Stimulated activated CD8-positive, alpha-beta memory T cell treated with anti-CD3 and anti-CD28 coated beads, Interleukin-2, amount 100 ng/mL, for 1 hour (primary cell): ENCODE measurements around the gene DENND2A.
"Not testable (repeated sequence)": the region's sequence is repeated elsewhere in the genome, so short reads cannot be mapped to it uniquely, and the experiment has no call there.

Experiments
- DNase-seq, 2 donors: peaks; one replicate each; pipeline ENCODE4 v3.0.0-alpha.2; 2020; ENCODE audit warnings: low read depth in 2 of 2

DENND2A gene

DNA sequence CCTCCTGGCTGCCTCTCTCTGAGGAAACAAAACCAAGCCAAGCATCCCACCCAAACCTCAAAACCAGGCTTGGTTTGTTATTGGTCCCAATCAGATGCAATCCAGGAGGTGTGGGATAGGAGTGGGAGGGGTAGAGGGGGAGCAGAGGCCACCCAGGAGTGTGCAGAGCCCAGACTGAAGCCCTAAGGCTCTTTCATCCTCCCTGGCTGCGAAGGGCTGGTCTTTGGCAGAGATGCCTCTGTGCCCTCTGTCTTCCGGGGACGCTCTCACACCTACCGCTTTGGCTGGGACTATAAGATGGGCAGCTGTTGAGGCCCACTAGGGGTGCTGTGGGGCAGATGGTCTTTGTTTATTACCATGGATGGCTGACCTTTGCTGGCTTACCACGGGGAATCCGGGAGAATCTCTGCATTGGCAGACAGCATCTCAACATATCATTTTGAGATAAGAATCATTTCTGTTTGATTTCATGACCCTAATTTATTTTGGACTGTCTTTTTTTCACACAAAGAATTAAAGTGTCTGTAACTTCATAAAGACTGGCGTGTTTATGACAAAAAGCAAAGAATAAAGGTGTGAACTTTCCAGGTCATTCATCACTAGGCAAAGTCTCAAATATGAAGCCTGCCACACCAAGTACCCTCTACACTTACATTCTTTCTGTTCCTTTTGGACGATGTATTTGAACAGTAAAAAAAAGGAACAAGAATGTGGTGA lies 6.5 kb upstream of the DENND2A start:
- no peak for DNase-seq

DNA sequence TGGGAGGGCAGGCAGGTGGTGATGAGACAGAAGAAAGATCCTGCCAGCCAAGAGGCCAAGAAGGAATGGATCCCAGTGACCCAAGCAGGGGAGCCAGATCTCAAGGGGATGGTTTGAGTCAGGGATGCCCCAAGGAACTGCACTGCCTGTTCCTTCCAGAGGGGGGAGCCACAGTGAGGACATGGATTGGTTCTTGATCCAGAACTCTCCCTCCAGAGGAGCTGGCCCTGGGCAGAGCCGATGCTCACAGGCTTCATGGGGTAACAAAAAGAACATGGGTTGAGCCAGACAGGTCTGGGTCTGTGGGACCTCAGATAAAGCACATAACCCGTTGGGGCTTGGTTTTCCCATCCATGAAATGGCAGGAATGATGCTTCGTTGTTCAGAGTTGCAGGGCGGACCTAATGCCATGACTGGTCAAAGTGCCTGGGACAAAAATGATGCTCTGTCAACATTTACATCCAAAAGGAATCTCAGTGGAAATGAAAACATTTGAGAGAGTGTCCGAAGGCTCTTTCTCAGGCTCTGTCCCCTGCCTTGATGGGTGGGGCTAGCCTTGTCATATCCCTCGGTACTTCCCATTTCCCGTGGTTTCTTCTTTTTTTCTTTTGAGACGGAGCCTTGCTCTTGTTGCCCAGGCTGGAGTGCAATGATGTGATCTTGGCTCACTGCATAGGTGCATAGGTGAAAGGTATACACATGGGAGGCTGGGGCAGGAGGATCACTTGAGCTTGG lies 4.7 kb upstream of the DENND2A start:
- no peak for DNase-seq

DNA sequence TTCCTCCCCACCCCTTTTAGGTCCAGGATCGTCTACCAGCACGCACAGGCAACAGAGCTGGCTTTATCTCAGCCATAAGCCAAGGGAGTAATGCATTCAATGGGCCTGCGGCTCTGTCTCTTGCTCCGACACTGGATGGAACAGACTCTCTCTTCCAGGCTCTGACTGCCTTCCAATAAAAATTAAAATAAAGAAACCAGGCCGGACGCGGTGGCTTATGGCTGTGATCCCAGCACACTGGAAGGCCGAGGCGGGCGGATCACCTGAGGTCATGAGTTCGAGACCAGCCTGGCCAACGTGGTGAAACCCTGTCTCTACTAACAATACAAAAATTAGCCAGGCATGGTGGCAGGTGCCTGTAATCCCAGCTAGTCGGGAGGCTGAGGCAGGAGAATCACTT lies 4.1 kb upstream of the DENND2A start:
- DNase-seq = not testable (repeated sequence)

DNA sequence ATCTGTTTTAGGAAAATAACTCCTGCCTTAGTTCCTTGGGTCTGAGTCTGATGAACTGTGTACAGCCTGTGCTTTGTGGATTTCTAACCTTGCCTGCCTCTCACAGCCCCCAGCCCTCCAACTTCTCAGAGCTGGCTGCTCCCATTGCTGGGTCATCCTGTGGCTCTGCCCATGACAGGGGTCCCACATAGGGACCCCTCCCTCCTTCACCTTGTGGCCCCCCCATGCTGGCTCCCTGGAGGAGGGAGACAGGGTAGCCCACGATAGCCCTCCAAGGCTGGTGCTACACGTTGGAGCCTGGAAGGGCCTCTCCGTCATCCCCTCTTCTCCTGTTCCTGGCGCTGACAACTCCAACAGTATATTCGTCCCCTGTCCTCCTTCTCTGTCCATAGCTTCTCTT lies 2.8 kb upstream of the DENND2A start:
- DNase-seq = no peak

DNA sequence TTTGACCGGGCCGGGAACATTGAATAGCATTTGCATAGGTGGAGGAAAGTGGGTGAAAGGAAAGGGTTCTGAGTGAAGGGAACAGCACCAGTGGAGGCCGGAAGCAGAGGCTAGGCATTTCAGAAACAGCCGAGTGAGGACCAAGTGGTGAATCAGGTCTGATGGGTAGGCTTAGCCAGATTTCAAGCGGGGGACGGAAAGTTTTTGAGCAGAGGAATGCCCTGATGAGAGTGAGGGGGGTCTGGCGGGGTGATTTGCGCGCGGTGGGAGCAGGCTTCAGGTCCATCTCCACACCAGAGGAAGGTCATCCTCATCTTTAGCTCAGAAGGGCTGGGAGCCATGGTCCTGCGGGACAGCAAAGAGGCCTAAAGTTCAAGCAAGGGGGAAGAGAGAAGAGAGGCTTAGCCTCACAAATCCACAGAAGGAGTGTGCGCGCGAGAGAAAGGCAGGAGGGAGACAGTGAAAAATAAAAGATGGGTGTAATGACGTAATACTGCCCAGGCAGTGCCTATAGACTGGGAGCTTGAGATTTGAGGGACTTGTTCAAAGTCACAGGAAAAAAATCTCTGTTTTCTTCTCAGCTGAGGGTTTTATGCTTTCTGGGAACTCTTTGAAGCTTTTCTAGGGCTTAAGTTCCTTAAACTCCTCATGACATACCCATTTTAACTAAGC lies 1.0 kb upstream of the DENND2A start:
- no peak for DNase-seq

DNA sequence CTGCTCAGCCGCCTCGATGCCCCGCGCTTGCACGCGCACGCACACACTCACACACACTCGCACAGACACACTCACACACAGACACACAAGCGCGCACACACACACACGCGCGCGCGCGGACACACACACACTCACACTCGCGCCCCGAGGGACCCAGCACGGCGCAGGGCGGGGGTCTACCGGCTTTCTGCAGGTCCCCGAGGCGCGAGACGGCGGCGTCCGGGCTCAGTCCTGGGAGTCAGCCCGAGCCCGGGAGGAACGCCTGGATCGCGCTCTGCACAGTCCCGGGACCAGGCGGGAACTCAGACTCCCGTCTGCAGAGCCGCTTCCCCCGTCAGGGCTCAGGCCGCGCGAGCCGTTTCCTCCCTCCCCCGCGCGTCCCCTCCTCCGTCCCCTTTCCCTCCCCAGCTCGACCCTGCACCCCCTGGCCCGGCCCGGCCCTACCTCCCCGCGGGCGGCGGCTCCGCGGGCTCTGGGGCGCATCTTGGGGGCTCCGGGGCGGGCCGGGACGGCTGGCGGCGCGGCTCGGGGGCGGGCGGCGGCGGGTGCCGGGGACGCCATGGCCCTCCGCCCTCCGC lies 464 bp downstream of the DENND2A start:
- DNase-seq = no peak

DNA sequence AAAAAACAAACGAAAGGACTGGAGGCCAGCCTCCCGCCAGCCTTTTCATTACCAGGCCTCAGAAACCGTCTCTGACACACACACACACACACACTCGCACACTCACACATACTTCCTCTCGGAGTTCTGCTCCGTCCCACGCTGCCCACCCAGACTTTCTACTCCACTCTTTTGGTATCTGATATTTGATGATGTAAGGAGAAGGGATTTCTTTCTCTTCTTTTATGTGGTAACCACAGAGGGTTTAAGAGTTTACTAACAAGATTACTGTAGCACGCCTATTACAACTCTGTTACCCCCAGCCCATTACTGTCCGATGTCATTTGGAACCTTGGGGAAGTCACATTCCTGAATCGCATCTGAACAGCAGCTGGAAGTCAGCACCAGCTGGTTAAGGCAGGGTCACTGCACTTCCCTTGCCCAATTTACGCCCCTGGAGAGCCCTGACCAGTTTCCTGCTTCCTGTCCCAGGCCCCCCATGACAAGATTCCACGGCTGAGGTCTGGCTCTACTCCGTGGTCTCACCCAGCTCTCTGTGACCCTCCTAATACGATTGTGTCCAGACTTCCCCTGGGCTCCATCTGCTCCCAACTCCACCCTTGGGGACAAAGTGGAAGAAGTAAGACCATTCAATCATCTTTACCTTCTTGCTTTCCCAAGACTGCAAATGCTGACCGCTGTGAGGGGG lies 1.1 kb downstream of the DENND2A start:
- no peak for DNase-seq

DNA sequence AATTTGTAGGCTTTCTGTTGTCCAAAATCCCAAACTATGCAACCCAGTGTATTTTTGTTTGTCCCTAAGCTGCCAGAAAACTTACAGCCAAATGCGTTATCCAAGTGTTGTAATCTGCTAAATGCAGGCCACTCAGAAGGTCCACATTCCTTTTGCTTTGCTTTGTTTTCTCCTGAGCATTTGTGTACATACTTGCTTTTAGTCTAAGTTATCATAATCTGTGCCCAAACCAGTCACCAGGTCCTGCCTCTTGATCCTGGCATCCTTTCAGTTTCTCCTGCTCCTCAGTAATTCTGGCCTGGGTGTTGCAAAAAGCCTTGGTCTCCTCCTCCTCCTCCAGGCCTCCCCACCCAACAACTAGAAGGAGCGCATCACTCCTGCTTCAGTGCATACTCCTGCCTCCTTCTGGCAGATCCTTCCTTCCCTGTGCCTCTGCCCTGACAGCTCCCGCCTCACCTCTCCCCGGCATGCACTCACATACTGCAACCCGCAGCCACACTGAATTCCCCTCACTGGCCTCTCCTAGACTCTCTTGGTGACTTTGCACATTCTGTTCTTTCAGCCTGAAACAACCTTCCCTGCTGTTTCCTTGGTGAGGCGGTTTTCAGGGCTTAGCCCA lies 2.3 kb downstream of the DENND2A start:
- DNase-seq = no peak

DNA sequence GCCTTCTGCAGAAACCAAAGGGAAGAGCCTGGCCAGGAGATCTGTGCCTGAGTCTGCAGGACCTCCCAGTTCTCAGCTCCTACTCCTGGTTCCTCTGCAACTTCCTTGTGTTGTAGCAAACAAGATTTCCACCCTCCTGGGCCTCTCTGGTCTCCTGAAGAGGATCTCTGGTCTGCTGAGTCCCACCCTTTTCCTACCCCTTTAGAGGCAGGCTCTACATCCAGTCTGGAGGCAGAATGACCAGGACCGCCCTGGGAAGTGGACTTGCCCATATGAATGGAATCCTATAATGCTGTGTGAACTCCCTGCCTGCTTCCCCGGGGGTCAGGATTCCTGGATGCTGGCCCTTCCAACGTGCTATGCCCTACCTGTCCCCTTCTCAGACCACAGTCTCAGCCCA lies 3.2 kb downstream of the DENND2A start:
- DNase-seq = no peak

DNA sequence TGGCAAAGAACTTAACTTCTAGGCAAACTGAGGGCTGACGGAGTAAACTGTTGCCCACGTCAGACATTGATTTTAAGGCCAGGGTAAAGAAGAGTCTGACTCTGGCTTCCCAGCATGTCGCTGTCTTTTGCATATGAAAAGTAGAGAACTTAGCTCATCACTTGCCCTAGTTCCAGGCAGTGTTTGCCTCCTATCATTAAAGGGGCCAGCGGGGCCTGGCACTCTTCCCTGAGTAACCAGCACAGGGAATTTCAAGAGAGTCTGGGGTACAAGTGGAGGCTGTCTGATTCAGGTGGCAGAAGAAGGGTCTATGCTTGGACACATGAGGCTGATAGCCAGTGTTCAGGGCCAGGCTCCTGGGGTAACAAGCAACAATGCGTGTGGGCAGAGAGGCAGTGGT lies 4.8 kb downstream of the DENND2A start:
- no peak for DNase-seq

DNA sequence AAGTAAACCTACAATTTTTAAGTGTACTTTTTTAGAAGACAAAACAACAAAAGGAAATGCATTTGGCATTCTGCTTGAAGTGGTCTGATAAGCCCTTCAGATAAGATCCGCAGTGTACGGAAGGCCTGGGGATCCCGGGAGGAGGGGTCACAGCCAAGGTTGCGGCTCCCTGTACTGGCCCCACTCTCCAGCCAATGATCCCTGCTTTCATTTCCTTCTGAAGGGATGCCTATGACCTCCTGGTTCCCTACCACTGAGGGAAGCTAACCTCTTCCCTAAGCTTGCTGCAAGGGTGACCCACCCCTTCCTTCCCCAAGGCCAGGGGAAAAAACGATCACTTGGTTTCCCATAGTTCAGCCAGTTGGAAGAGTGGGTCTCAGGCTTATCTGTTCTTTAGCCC lies 5.3 kb downstream of the DENND2A start:
- no peak for DNase-seq

DNA sequence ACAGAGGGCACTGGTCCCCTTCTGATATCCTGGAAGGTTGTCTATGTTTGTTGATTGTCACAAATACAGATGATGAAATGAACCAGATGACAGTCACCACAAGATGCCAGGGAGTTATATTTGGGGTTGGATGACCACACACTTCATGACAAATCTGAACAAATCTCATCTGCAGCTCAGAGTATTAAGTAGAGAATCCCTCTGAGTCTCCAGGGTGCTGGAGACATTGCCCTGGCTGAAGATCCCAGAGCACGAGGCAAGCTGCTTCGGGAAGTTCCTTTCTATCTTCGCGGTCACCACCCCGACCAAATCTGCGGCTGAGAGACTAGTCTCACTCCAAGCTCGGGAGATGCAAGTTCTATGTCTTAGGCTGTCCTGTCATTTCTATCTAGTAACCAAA lies 9.0 kb downstream of the DENND2A start:
- no peak for DNase-seq

DNA sequence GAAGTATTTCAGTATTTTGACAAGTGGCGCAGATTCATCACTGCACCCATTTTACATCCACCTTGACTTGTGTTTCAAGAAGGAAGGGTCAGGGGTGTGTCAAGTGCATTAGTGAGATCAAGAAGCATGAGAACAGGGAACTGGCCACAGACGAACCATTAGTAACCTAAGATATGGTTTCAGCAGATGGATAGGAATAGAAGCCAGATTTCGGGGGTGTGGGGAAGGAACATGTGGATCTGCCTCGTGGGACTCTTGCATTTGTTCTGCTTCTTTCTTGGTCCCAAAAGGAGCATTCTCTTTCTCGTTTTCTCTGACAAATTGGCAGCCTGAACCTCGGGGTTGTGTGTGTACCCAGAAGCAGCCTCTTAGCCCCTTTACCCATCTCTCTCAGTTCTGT lies 9.6 kb downstream of the DENND2A start:
- no peak for DNase-seq

DNA sequence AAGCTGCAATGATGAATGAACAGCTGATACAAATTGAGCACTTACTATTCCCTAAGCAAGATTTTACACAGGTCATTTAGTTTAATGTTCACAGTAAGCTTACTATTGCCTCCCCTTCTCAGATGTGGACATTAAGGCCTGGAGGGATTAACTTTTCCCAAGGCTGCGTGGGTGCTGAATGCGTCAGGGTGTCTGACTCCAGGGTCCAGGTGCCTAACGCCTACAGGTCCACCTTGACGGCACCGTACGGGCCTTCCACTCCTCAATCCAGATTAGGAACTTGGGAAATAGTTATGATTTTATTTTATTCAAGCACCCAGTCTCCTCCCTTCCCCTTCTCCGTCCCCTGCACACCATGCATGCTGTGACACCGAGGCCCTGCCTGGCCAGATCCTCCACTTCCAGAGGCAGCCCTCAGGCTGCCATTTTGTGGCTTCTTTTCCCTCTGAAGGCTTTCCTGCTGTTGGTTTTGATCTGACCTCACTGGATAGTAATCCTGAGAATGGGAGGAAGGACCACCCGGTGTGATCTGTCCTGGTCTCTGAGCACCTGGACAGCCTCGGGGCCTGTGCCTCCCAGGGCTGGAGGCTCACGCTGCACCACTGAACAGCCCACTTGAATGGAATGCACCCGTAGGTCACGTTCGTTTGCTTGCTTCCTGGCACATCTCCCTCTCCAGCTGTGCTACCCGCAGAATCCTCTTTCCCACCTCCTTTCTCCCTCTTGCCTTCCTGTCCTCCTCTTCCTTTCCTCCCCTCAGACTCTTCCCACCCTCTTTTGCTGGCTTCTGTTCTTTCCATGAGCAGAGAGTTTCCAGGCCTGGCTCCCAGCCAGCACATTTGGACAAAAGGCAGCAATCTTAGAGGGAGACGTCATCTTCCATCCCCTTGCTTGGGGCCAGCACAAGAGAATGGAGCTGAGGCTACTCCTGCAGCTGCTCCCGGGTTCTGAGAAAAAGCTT lies 14.4 kb downstream of the DENND2A start:
- DNase-seq = no peak

DNA sequence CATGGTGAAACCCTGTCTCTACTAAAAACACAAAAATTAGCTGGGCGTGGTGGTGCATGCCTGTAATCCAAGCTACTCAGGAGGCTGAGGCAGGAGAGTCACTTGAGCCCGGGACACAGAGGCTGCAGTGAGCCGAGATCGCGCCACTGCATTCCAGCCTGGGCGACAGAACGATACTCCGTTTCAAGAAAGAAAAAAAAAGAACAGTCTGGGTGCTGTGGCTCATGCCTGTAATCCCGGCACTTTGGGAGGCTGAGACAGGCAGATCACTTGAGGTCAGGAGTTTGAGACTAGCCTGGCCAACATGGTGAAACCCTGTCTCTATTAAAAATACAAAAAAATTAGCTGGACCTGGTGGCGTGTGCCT lies 15.4 kb downstream of the DENND2A start:
- not testable (repeated sequence) for DNase-seq

DNA sequence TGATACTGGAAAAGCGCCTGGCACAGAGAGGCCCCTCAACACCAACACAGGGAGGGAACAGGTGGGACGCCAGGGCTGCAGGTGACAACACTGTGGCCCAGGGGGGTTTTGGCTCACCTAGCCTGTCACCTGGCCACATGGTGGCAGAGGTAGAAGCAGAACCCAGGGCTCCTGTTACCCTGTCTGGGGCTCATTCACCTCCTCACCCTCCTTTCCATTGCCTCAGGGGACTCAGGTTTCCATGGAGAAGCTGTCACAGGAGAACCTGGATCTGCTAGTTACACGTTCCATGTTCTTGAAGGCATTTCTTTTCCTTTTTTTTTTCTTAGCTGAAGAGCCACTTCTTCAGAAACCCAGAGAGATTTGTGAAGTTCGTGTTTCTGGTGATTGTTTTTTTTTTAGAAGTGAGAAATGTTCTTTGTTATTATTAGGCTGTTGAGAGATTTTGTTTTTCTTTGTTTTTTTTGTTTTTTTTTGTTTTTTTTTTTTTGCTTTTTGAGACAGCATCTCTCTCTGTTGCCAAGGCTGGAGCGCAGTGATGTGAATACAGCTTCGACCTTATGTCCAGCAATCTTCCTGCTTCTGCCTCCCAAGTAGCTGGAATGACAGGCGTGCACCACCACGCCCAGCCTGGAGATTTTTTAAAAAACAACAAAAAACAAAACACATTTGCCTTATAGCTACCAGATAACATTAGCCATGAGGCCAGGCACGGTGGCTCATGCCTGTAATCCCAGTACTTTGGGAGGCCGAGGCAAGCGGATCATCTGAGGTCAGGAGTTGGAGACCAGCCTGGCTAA lies 16.0 kb downstream of the DENND2A start:
- DNase-seq = no peak

DNA sequence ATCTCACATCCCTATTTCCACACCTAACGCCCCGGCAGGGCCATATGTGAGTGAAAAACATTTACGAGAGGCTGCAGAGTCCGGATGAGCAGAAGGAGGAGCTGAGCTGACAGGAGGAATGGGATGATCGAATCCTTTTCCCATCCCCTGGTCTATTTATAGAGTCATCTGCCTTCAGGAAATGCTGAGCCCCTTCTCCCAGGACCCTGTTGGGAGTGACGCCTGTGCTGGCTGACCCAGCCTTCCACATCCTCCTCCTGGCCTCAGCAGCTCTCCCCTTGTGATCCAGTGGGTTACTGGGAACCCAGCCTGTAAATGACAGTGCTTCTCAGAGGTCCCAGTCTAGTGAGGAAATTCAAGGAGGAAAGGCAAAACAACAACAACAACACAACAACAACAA lies 16.6 kb downstream of the DENND2A start:
- DNase-seq = no peak

DNA sequence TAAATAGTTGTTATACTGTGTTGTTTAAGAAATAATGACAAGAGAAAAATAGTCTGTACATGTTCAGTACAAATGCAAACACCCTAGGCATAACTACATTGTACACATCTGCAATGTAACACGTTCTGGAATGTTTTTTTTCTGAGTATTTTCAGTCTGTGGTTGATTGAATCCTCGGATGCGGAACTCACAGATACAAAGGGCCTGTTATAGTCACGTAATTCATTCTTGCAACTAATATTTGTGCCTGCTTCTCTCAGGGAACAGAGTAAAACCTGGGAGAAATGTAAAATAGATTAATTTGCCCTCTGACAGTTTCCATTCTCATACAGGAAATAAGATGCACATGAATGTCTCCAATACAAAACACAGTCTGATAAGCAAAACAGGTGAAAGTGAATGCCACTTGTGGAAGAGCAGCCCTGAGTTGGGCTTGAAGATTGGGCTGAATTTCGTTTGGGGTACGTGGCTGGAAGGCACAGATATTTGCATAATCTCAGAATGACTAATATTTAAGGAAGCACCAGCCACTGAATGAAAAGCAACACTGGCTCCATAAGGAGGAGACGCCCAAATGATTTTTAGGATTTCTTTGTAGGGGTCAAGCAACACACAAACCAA lies 19.1 kb downstream of the DENND2A start:
- DNase-seq = no peak

DNA sequence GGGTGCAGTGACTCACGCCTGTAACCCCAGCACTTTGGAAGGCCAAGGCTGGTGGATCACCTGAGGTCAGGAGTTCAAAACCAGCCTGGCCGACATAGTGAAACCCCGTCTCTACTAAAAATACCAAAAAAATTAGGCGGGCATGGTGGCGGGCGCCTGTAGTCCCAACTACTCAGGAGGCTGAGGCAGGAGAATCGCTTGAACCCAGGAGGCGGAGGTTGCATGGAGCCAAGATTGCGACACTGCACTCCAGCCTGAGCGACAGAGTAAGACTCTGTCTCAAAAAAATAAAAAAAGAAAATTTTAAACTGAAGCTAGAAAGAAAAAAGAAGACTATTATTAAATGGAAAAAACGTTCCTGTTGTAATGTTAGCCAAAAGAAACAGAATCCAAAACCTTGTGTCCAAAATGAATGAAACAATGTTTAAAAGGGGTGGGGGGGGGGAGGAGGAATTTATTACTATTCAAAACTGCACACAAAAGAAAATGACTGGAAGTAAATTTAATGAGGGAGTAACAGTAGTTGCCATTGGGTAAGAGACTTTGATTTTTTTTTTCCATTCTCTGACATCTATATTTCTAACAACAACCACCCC lies 20.6 kb downstream of the DENND2A start:
- DNase-seq = not testable (repeated sequence)
